ENCODE data around the gene IQGAP1. TPM values are rescaled to one million over a fixed set of nuclear protein-coding genes. Genes with fewer than 3 reads are reported as not detected.

Gene IQGAP1
- total RNA-seq, 1 experiment from 2014 or later: 106 TPM

- no peak for DNase-seq (ENCODE audit: low spot score)
- CTCF ChIA-PET: no interaction called here
- TF ChIP-seq USF2 (CRISPR knock-in tag; IDR thresholded peaks at IDR 0.05): no peak
- no peak for TF ChIP-seq CBFB (CRISPR knock-in tag; IDR thresholded peaks at IDR 0.05; ENCODE audit: low read depth)
- TF ChIP-seq HMGA2 (CRISPR knock-in tag; IDR thresholded peaks at IDR 0.05): no peak
- TF ChIP-seq, protein P1, sequence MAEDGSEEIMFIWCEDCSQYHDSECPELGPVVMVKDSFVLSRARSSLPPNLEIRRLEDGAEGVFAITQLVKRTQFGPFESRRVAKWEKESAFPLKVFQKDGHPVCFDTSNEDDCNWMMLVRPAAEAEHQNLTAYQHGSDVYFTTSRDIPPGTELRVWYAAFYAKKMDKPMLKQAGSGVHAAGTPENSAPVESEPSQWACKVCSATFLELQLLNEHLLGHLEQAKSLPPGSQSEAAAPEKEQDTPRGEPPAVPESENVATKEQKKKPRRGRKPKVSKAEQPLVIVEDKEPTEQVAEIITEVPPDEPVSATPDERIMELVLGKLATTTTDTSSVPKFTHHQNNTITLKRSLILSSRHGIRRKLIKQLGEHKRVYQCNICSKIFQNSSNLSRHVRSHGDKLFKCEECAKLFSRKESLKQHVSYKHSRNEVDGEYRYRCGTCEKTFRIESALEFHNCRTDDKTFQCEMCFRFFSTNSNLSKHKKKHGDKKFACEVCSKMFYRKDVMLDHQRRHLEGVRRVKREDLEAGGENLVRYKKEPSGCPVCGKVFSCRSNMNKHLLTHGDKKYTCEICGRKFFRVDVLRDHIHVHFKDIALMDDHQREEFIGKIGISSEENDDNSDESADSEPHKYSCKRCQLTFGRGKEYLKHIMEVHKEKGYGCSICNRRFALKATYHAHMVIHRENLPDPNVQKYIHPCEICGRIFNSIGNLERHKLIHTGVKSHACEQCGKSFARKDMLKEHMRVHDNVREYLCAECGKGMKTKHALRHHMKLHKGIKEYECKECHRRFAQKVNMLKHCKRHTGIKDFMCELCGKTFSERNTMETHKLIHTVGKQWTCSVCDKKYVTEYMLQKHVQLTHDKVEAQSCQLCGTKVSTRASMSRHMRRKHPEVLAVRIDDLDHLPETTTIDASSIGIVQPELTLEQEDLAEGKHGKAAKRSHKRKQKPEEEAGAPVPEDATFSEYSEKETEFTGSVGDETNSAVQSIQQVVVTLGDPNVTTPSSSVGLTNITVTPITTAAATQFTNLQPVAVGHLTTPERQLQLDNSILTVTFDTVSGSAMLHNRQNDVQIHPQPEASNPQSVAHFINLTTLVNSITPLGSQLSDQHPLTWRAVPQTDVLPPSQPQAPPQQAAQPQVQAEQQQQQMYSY (CRISPR knock-in tag; IDR thresholded peaks at IDR 0.05): no peak
- TF ChIP-seq OVOL2 (CRISPR knock-in tag; IDR thresholded peaks at IDR 0.05; ENCODE audit: borderline replicate concordance): no peak
- no peak for TF ChIP-seq KAT7 (CRISPR knock-in tag; IDR thresholded peaks at IDR 0.05; ENCODE audit: borderline replicate concordance)
- no peak for TF ChIP-seq IRF1 (CRISPR knock-in tag; IDR thresholded peaks at IDR 0.05)
- TF ChIP-seq GABPB1 (CRISPR knock-in tag; IDR thresholded peaks at IDR 0.05): no peak
- TF ChIP-seq ZSCAN18 (CRISPR knock-in tag; IDR thresholded peaks at IDR 0.05): no peak
Measured at GRCh38 chr15:90465140-90465929, 77.3 kb downstream of the IQGAP1 start.

DNA sequence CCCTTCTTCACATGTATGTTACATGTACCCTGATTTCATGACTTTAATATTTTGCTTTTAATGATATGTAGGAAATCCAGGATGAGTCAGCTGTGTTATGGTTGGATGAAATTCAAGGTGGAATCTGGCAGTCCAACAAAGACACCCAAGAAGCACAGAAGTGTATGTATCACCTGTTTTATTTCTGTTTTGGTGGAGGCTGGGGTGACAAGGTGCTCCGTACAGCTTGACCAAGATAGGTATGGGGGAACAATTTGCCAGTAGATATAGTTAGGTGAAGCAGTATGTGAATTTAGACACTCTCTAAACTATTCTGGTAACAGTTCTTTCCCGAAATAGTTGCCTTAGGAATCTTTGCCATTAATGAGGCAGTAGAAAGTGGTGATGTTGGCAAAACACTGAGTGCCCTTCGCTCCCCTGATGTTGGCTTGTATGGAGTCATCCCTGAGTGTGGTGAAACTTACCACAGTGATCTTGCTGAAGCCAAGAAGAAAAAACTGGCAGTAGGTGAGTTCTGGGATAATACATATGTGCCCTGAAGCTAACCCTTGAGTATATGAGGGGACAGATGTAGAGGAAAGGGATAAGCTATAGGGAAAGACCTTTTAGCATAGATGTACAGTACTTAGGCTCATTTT lies 78.0 kb downstream of the IQGAP1 start:
- no peaks in the 10 kb centered on the region for H3K27me3 Mint-ChIP-seq (ENCODE audit: low read depth)
- DNase-seq (ENCODE audit: low spot score): no peak
- POLR2A ChIA-PET: interaction anchor here (0.5 kb wide), 1 partner anchor 15 kb away, joined by 4 read pairs; no protein-coding TSS in a partner anchor
- TF ChIP-seq FOXK1 (CRISPR knock-in tag; IDR thresholded peaks at IDR 0.05) (no peak), ARID4B (CRISPR knock-in tag; IDR thresholded peaks at IDR 0.05; ENCODE audit: borderline replicate concordance) (no peak), CREB1 (CRISPR knock-in tag; IDR thresholded peaks at IDR 0.05) (no peak), ZNF396 (CRISPR knock-in tag; IDR thresholded peaks at IDR 0.05; ENCODE audit: borderline replicate concordance) (no peak), KAT7 (CRISPR knock-in tag; IDR thresholded peaks at IDR 0.05; ENCODE audit: borderline replicate concordance) (no peak), ELF4 (CRISPR knock-in tag; IDR thresholded peaks at IDR 0.05; ENCODE audit: low read depth) (no peak)
- TF ChIP-seq, protein P2, sequence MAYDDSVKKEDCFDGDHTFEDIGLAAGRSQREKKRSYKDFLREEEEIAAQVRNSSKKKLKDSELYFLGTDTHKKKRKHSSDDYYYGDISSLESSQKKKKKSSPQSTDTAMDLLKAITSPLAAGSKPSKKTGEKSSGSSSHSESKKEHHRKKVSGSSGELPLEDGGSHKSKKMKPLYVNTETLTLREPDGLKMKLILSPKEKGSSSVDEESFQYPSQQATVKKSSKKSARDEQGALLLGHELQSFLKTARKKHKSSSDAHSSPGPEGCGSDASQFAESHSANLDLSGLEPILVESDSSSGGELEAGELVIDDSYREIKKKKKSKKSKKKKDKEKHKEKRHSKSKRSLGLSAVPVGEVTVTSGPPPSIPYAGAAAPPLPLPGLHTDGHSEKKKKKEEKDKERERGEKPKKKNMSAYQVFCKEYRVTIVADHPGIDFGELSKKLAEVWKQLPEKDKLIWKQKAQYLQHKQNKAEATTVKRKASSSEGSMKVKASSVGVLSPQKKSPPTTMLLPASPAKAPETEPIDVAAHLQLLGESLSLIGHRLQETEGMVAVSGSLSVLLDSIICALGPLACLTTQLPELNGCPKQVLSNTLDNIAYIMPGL (CRISPR knock-in tag; IDR thresholded peaks at IDR 0.05): no peak
- TF ChIP-seq, protein P3, sequence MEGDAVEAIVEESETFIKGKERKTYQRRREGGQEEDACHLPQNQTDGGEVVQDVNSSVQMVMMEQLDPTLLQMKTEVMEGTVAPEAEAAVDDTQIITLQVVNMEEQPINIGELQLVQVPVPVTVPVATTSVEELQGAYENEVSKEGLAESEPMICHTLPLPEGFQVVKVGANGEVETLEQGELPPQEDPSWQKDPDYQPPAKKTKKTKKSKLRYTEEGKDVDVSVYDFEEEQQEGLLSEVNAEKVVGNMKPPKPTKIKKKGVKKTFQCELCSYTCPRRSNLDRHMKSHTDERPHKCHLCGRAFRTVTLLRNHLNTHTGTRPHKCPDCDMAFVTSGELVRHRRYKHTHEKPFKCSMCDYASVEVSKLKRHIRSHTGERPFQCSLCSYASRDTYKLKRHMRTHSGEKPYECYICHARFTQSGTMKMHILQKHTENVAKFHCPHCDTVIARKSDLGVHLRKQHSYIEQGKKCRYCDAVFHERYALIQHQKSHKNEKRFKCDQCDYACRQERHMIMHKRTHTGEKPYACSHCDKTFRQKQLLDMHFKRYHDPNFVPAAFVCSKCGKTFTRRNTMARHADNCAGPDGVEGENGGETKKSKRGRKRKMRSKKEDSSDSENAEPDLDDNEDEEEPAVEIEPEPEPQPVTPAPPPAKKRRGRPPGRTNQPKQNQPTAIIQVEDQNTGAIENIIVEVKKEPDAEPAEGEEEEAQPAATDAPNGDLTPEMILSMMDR (IDR thresholded peaks at IDR 0.05): no peak

More at GRCh38 chr15:90465140-90465929, 77.3 kb downstream of the IQGAP1 start:
- POLR2A ChIA-PET: no interaction called here
- no peak overlapping the region for H3K27ac Mint-ChIP-seq
- H3K4me3 Mint-ChIP-seq: no peak overlapping the region
- ATAC-seq: no peak
- no peaks in the 10 kb centered on the region for H3K27me3 Mint-ChIP-seq (ENCODE audit: low read depth)
- H3K36me3 Mint-ChIP-seq: peaks cover 22% of the 10 kb centered on the region
- H3K9me3 Mint-ChIP-seq: no peaks in the 10 kb centered on the region
- H3K4me1 Mint-ChIP-seq: 0 out of 2 replicates have a peak, but pooled peaks cover 4% of the 10 kb centered on the region

More for the DNA sequence above, 78.0 kb downstream of the IQGAP1 start:
- CTCF ChIA-PET: interaction anchor here (2.0 kb wide), 1 partner anchor 146 kb away, joined by 11 read pairs; no protein-coding TSS in a partner anchor
- no peak overlapping the region for H3K4me3 Mint-ChIP-seq
- H3K9me3 Mint-ChIP-seq: no peaks in the 10 kb centered on the region
- H3K36me3 Mint-ChIP-seq: peaks cover 25% of the 10 kb centered on the region
- H3K27ac Mint-ChIP-seq: no peak overlapping the region
- H3K4me1 Mint-ChIP-seq: 0 out of 2 replicates have a peak, but pooled peaks cover 4% of the 10 kb centered on the region
- no peak for ATAC-seq

Data from WTC11 (cell line).